ENCODE results near the gene RORC.

Gene RORC

GRCh38 chr1:151827853-151828252 lies 3.7 kb downstream of the RORC start:
- no peak for DNase-seq (ENCODE audit: low read depth in 2 of 2)

- peak in 1 of 2 donors; percentile 49 for DNase-seq (ENCODE audit: low read depth in 2 of 2)
Observed at GRCh38 chr1:151825751-151826660, 5.6 kb downstream of the RORC start.

- no peak for DNase-seq (ENCODE audit: low read depth in 2 of 2)
Observed at GRCh38 chr1:151825204-151825603, 6.4 kb downstream of the RORC start.

- no peak for DNase-seq (ENCODE audit: low read depth in 2 of 2)
Observed at GRCh38 chr1:151823175-151823574, 8.4 kb downstream of the RORC start.

- DNase-seq (ENCODE audit: low read depth in 2 of 2): peak in 1 of 2 donors; percentile 54
Observed at GRCh38 chr1:151822404-151822803, 9.2 kb downstream of the RORC start.

- no peak for DNase-seq (ENCODE audit: low read depth in 2 of 2)
Observed at GRCh38 chr1:151820940-151821339, 10.7 kb downstream of the RORC start.

GRCh38 chr1:151819976-151820623 lies 11.5 kb downstream of the RORC start:
- no peak for DNase-seq (ENCODE audit: low read depth in 2 of 2)

- DNase-seq (ENCODE audit: low read depth in 2 of 2): no peak
Observed at GRCh38 chr1:151819227-151819835, 12.3 kb downstream of the RORC start.

GRCh38 chr1:151817353-151817730 lies 14.3 kb downstream of the RORC start:
- DNase-seq (ENCODE audit: low read depth in 2 of 2): no peak

- DNase-seq (ENCODE audit: low read depth in 2 of 2): no peak
Observed at GRCh38 chr1:151816548-151817352, 14.9 kb downstream of the RORC start.

GRCh38 chr1:151815716-151816327 lies 15.8 kb downstream of the RORC start:
- no peak for DNase-seq (ENCODE audit: low read depth in 2 of 2)

GRCh38 chr1:151814971-151815545 lies 16.5 kb downstream of the RORC start:
- no peak for DNase-seq (ENCODE audit: low read depth in 2 of 2)

- no peak for DNase-seq (ENCODE audit: low read depth in 2 of 2)
Observed at GRCh38 chr1:151814426-151814825, 17.2 kb downstream of the RORC start.

GRCh38 chr1:151813271-151813977 lies 18.2 kb downstream of the RORC start:
- DNase-seq (ENCODE audit: low read depth in 2 of 2): no peak

- no peak for DNase-seq (ENCODE audit: low read depth in 2 of 2)
Observed at GRCh38 chr1:151811181-151811580, 20.4 kb downstream of the RORC start.

- no peak for DNase-seq (ENCODE audit: low read depth in 2 of 2)
Observed at GRCh38 chr1:151809985-151810556, 21.5 kb downstream of the RORC start.

GRCh38 chr1:151809290-151809984 lies 22.2 kb downstream of the RORC start:
- no peak for DNase-seq (ENCODE audit: low read depth in 2 of 2)

- DNase-seq (ENCODE audit: low read depth in 2 of 2): no peak
Observed at GRCh38 chr1:151807766-151808165, 23.8 kb downstream of the RORC start.

GRCh38 chr1:151807131-151807530 lies 24.5 kb downstream of the RORC start:
- no peak for DNase-seq (ENCODE audit: low read depth in 2 of 2)

All from stimulated activated CD4-positive, alpha-beta T cell treated with anti-CD3 and anti-CD28 coated beads, Interleukin-1b, Interleukin-23, amount 100 ng/mL, for 4 hours (primary cell).